Measurements from ENCODE around the gene TMED5. TPM values are rescaled to one million over a fixed set of nuclear protein-coding genes. Genes with fewer than 3 reads are reported as not detected.

TMED5 gene
- total RNA-seq, 1 donor from 2014 or later: 42.6 TPM

DNA sequence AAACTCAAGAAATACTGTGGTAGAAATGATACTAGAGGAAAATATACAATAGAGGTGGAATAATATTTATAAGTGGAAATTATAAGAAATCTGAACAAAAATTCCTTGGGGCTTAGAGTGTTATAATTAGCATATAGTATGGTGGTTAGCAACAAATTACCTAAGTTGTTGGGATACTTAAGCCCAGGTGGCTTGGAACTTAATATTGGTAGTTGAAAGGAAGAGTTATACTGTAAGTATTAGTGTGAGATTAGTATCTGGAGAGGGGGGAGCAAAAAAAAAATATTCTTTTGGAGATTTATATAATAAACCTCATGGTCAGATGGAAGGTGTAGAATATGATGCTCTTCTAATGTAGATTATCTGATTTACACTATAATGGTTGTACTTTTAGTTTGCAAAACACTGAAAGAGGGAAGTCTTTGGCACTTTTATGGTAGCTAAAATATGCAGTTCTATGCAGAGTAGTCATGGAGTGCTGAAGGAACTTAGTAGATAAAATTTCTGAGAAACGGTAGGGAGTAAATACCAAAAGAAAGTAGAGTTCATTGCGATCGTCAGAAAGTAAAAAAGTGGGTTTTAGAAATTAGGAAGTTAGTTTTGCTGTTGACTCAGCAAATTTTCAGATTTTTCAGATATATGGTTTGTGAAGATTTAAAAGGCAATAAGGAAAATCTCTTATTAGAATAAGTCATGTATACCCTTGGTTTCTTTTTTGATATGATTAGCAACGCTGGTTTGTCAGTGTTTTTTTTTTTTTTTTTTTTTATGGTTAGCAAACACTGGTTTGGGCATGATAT lies 55.5 kb downstream of the TMED5 start:
- no peak for DNase-seq (ENCODE audit: low read depth in 2 of 2)

DNA sequence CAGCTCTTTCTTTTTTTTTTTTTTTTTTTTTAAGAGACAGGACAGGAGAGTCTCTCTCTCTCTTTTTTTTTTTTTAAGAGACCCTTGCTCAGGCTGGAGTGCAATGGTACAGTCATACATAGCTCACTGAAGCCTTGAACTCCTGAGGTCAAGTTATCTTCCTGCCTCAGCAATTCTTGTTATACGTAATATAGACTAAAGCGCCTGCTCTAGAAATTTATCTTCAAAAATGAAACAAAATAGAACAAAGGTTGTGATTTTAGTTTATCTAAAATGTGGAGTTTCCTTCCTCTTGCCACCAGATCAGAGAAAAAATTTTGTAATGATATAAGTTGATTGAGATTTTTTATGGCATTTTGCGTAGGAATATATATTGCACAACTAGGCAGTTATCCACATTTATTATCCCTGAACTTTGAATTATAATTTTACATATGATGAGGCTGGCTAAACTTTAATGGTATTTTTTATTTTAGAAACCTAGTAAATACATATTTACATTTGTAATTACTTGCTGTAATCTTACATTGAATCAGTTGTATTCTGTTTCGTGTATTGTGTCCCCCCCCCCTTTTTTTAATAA lies 56.9 kb downstream of the TMED5 start:
- DNase-seq (ENCODE audit: low read depth in 2 of 2): peak in 1 of 2 donors; percentile 40

GRCh38 chr1:93120614-93121013 lies 59.6 kb downstream of the TMED5 start:
- no peak for DNase-seq (ENCODE audit: low read depth in 2 of 2)

- DNase-seq (ENCODE audit: low read depth in 2 of 2): no peak
Measured at GRCh38 chr1:93114391-93114790, 65.8 kb downstream of the TMED5 start.

DNA sequence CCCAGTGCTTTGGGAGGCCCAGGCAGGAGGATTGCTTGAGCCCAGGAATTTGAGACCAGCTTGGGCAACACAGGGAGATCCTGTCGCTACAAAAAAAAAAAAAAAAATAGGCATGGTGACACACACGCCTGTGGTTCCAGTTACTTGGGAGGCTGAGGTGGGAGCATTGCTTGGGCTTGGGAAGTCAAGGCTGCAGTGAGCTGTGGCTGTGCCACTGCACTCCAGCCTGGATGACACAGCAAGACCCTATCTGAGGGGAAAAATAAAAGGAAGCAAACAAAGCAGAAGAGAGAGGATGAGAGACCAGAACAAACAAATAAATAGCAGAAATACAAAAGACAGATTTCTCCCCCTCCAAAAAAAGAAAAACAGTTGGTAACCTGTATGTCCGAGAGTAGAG lies 67.1 kb downstream of the TMED5 start:
- no peak for DNase-seq (ENCODE audit: low read depth in 2 of 2)

DNA sequence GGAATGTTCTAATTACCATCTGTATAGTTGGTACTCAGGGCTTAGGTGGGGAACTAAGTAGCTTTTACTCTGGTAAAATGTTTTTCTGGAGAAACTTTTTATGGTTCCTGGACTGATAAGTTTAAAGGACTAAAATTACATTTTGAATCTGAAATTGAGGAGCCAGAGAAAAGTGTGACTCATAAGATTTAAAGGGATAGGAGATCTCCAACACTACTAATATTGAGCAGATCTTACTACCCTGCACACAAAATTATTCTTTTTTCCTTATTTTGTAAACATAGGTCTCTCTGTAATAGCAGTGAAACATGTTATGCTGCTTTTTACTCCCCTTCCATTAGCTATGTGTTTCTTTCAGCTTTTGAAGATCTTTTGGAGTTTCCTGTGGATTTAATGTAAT lies 68.7 kb downstream of the TMED5 start:
- no peak for DNase-seq (ENCODE audit: low read depth in 2 of 2)

DNA sequence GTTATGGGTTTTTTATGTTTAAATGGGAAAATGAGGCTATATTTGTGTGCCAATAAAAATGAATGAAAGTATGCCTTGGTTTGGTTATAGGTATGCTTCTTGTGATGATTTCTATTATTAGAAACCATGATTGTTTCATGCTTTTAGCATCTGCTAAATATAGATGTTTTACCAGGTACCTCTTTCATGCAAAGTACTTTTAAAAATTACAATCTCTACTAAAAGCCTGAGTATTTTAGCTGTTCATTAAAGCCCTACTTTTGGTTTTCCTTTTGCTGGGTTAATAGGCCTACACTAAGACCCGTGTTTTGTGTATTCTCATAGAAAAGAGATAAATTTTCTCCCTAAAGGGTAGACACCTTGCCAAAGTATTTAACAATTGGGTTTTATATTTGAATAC lies 69.1 kb downstream of the TMED5 start:
- no peak for DNase-seq (ENCODE audit: low read depth in 2 of 2)

- no peak for DNase-seq (ENCODE audit: low read depth in 2 of 2)
Measured at GRCh38 chr1:93109578-93109977, 70.6 kb downstream of the TMED5 start.

GRCh38 chr1:93108335-93108734 lies 71.9 kb downstream of the TMED5 start:
- no peak for DNase-seq (ENCODE audit: low read depth in 2 of 2)

GRCh38 chr1:93107395-93107794 lies 72.8 kb downstream of the TMED5 start:
- DNase-seq (ENCODE audit: low read depth in 2 of 2): no peak

DNA sequence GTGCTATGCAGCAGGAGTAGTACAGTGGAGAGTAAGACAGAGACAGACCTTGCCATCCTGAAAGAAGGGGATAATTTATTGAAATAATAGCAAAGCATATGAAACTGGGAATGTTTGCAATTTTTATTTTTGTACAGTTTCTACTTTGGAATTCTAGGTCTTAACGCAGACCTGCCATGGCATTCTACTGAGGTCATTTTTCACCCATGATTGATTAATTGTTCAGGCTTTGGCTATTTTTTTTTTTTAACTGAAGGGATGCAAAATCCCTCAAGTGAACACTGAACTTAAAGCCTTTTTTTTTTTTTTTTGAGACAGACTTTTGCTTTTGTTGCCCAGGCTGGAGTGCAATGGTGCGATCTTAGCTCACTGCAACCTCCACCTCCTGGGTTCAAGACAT lies 74.0 kb downstream of the TMED5 start:
- no peak for DNase-seq (ENCODE audit: low read depth in 2 of 2)

GRCh38 chr1:93102142-93102541 lies 78.1 kb downstream of the TMED5 start:
- no peak for DNase-seq (ENCODE audit: low read depth in 2 of 2)

Other genes with a start within 250 kb of the TMED5 start
- gene DIPK1A, start 219.0 kb downstream of the TMED5 start, total RNA-seq: 0.13 and 0.76 TPM in 2 replicates
- 26.1 and 33.9 TPM in 2 replicates for gene MTF2, start 101.1 kb downstream of the TMED5 start, total RNA-seq
- 3.7 and 5.9 TPM in 2 replicates for gene CCDC18, start 311 bp upstream of the TMED5 start, total RNA-seq
- 13.0 and 16.2 TPM in 2 replicates for gene DR1, start 165.5 kb upstream of the TMED5 start, total RNA-seq

Measured in dermis microvascular lymphatic vessel endothelial cell (primary cell).